Hepatocyte (in vitro differentiated cells): ENCODE results near the gene NUPR2.

Experiments used
- EZH2 ChIP-seq: fragments of 200-600 bp; sonication (generic); IDR thresholded peaks from 2 replicates; pipeline ENCODE4 v1.6.1; 2016; ENCODE audit warnings: antibody characterized with exemption, mild to moderate bottlenecking, borderline replicate concordance
- EZH2phosphoT487 ChIP-seq: fragments of 200-600 bp; sonication (generic); IDR thresholded peaks from one replicate; pipeline ENCODE4 v1.6.1; 2018; ENCODE audit warnings: antibody characterized with exemption, mild to moderate bottlenecking, low read depth, moderate library complexity; ENCODE audit not compliant: unreplicated experiment, severe bottlenecking
- TF ChIP-seq, protein P1 (sequence below): fragments of 200-600 bp; sonication (generic); IDR thresholded peaks from 2 replicates; pipeline ENCODE4 v1.5.1; 2016; ENCODE audit warnings: antibody characterized with exemption, mild to moderate bottlenecking; ENCODE audit not compliant: poor library complexity

DNA sequence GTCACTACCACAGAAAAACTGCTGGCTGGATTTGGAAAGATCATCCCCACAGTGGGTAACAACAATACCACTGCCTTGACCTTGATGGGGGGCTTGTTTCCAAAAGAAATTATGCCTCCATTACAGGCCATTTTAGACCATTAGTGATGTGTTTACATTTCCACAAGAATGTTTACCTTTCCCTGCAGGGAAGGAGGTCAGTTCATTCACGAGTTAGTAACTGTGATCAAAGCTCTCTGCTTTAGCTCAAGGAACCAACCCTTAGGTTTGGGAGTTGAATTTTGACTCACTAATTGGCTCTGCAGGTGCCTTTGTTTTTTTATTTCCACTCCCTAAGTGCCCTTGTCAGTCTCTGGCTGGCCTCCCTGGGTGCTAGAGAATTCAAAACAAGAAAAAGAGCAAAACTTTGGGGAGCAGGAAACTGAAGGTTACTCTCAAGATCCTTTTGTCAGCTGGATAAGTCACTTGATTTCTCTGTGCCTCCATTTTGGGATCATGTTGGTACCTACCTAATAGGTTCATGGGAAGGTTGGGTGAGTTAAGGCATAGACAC lies 41.1 kb upstream of the NUPR2 start:
- TF ChIP-seq, protein P1, sequence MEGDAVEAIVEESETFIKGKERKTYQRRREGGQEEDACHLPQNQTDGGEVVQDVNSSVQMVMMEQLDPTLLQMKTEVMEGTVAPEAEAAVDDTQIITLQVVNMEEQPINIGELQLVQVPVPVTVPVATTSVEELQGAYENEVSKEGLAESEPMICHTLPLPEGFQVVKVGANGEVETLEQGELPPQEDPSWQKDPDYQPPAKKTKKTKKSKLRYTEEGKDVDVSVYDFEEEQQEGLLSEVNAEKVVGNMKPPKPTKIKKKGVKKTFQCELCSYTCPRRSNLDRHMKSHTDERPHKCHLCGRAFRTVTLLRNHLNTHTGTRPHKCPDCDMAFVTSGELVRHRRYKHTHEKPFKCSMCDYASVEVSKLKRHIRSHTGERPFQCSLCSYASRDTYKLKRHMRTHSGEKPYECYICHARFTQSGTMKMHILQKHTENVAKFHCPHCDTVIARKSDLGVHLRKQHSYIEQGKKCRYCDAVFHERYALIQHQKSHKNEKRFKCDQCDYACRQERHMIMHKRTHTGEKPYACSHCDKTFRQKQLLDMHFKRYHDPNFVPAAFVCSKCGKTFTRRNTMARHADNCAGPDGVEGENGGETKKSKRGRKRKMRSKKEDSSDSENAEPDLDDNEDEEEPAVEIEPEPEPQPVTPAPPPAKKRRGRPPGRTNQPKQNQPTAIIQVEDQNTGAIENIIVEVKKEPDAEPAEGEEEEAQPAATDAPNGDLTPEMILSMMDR = no peak
- TF ChIP-seq EZH2 (no peak), EZH2phosphoT487 (no peak)
